Activated CD8-positive, alpha-beta memory T cell treated with anti-CD3 and anti-CD28 coated beads, Interleukin-2, amount 50 U/mL, for 4 hours (primary cell): ENCODE data around the gene AGPAT4.
A peak's percentile ranks its signal among the peaks of the same experiment; 100 is the strongest.
"Not testable (repeated sequence)": the region's sequence is repeated elsewhere in the genome, so short reads cannot be mapped to it uniquely, and the experiment has no call there.

ENCODE experiments used
- DNase-seq: peaks from one replicate; pipeline ENCODE4 v3.0.0-alpha.2; 2020

The AGPAT4 gene, protein sequence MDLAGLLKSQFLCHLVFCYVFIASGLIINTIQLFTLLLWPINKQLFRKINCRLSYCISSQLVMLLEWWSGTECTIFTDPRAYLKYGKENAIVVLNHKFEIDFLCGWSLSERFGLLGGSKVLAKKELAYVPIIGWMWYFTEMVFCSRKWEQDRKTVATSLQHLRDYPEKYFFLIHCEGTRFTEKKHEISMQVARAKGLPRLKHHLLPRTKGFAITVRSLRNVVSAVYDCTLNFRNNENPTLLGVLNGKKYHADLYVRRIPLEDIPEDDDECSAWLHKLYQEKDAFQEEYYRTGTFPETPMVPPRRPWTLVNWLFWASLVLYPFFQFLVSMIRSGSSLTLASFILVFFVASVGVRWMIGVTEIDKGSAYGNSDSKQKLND

DNA sequence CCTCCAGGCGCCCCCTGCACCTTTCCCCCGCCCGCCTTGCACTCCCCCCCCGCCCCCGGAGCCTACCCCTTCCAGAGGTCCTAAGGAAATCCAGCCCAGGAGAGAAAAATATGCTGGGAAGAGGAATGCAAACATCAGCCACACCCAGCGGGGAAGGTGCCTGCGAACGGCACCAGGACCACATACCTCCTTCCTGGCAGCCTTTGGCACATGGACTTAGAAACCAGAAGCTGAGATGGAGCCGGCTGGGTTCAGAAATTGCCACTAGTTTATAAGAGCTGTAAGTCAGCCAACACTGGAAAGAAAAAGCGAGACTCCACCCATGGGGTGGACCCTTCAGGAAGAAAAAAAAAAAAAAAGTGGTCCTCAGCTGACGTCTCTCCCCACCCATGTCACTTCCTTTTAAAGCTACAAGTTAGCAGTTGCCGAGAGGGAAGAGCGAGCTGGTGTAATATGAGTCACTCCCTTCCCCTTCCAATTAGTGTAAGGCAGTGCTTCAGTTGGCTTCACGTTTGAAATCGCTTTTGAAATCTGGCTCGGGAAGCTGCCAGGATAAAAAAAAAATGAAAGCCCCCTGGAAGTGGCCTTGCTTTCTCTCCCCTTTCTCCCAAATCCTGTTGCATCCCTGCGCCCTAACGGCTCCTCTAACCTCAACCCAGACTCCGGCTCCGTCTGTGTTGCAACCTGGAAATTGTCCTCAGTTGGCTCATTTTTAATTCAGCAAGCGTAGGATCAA lies at the start of gene AGPAT4:
TSS of gene AGPAT4 (minus strand) at position 310 of the 736 bp plus-strand sequence. CDS start 41,848 bp downstream, outside the sequence.
- DNase-seq = peak; percentile 52

- DNase-seq = no peak
Measured at GRCh38 chr6:161319231-161319630, 45.4 kb upstream of the AGPAT4 start.

GRCh38 chr6:161318456-161318855 lies 44.6 kb upstream of the AGPAT4 start:
- DNase-seq = no peak

DNA sequence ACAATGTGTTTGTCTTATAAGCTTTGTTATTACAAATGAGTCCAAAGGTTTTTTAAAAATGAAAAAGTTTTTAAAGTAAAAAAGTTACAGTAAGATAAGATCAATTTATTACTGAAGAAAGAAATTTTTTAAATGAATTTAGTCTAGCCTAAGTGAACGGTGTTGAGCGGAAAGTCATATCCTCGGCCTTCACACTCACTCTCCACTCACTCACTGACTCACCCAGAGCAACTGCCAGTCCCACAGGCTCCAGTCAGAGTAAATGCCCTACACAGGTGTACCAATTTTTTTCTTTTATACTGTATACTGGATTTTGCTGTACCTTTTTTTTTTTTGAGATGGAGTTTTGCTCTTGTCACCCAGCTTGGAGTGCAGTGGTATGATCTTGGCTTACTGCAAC lies 42.7 kb upstream of the AGPAT4 start:
- no peak for DNase-seq

- not testable (repeated sequence) for DNase-seq
Measured at GRCh38 chr6:161315246-161315917, 41.5 kb upstream of the AGPAT4 start.

DNA sequence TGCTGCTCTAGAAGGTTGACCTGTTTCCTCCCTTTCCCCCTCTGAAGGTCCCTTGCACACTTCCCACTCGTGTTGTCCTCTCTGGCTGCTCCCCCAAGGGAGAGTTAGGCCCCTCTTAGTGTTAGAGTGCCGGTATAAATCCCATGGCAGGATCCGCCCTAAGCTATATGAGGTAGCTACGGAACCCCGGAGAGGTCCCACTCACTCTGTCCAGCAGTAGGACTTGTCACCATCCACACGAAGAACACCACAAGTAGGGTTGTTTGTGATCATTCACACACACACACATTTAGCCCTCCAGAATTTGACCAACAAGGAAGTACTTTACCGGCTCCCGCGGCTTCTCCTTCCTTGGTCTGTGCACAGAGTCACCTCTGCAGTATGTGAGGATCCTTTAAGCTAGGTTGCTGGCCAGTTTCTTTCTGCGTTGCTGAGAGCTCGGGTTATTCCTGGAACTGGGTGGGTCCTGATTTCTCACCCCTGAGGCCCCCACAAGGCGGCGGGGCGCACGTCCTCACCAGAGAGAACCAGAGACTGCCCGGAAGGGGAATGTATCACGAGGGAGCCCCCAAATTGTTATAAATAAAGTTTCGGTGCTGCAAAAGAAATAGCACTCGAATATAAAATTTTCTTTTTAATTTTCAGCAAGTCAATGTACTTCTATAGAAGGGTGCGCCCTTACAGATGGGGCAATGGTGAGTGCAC lies 40.8 kb upstream of the AGPAT4 start:
- not testable (repeated sequence) for DNase-seq

DNA sequence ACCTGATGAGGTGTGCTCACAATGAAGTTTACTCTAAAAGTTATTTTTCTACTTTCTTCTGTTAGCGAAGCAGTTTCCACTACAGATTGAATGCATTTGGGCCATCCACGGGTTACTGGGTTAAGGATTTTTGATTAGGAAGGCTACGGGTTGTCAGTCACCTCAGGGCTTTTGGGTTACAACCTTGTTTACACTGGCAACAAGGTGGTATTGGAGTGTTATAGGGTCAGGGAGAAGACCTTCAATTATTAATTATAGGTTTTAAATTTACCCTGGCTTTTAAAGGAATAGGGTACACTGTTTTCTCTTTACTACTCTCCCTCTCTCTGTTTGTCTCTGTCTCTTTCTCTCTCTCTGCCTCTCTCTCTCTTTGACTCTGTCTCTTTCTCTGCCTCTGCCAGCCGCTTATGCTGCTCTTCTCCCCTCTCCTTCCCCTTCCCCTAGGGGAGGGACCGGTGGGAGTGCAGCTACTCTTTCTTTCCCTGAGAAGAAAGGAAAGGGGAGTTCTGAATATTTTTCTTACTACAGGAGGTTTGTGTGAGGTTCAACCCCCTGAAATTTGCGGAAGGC lies 40.2 kb upstream of the AGPAT4 start:
- DNase-seq = no peak

DNA sequence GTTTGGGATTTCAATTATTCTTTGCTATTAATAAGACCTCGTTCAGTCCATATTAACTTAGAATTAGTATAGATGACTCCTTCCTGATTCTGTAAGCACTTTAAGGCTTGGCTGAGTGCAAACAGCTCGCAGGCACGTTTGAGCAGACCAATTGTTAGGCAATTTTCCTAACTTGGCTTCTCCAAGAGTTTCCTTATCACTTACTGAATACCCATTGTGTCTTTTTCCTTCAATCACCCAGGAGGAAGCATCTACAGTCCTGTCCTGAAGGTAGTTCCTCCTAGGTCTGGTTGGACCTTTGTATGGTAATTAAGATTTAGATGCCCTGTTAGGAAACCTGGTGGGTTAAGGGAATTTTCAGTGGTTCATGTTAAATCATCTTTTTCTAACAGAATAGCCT lies 39.6 kb upstream of the AGPAT4 start:
- not testable (repeated sequence) for DNase-seq

DNA sequence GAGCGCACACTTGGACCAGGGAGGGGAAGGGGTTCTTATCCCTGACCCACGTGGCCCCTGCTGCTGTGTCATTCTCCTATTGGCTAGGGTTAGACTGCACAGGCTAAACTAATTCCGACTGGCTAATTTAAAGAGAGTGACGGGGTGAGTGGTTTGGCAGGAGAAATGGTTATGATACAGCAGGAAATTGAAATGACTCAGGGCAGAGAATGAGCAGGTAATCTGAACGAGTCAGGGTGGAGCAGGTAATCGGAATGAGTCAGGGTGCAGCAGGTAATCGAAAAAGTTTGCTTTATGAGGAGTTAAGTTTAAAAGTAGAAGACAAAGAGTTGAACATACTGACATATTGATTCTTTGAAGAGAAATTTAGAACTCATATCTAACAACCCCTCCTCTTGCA lies 35.9 kb upstream of the AGPAT4 start:
- not testable (repeated sequence) for DNase-seq

DNA sequence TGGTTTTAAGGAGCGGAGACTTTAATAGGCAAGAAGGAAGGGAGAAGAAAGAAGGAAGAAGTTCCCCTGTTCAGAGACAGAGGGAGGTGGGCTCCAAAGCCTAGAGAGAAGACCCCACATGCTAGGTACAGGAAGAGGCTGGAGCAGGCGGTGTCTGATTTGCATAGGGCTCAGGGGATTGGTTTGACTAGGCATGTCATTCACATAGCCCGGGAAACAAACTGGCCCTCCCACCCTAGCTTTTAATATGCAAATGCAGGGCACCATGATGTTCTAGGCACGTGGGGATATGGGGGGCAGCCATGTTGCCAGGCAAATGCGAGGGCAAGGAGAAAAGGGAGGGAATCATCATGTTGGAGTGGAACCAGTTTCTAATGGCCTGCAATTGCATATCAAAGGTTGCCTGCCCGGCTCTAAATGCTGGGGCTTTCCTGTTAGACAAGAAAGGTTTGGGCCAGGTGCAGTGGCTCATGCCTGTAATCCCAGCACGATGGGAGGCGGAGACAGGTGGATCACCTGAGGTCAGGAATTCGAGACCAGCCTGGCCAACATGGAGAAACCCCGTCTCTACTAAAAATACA lies 34.3 kb upstream of the AGPAT4 start:
- DNase-seq = no peak

GRCh38 chr6:161305860-161306259 lies 32.0 kb upstream of the AGPAT4 start:
- DNase-seq = no peak

DNA sequence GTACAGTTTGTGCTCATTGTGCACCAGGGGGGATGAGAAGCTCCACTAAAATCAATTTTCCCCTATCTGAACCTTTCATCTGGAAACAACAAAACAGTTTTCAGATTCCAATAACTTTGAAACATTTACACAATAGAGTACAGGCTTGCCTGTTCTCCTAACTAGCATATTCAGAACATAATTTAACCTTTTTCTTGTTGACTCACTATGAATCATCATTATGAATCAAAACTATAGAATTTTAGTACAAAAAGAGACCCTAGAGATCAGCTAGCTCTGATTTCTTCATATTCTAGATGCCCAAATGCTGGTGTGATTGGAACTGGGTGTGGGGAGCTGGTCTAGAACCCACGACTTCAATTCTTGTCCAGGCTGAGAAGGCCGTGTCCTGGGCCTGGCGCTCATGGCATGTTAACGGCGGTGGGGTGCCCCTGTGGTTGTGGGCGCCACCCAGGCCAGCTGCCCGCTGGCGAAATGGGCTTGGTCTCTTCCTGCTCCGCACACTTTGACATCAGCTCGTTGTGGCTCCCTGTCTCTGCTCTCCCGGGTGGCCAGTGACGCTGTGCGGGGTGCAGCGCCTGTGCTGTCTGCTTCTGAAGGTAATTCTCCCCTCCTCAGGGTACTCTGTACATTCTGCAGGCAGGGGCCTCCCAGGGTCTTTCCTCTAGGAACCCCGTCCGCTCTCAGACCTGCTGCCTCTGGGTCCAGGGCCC lies 29.9 kb upstream of the AGPAT4 start:
- no peak for DNase-seq

GRCh38 chr6:161302949-161303348 lies 29.1 kb upstream of the AGPAT4 start:
- DNase-seq = no peak

GRCh38 chr6:161301338-161301737 lies 27.5 kb upstream of the AGPAT4 start:
- no peak for DNase-seq

DNA sequence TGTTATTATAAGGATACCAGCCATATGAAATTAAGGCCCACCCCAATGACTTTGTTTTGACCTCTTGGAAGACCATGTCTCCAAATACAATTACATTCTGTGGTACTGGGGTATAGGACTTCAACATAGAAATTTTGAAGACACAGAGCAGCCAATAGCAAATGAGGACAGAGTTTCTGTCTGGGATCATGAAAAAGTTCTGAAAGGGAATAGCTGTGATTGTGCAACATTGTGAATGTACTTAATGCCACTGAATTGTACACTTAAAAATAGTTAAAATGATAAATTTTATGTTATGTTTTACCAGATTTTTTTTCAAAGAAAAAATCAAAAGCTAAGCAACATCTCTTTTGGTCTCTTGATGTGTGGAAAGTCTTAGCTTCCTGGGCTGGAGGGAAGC lies 27.0 kb upstream of the AGPAT4 start:
- no peak for DNase-seq

DNA sequence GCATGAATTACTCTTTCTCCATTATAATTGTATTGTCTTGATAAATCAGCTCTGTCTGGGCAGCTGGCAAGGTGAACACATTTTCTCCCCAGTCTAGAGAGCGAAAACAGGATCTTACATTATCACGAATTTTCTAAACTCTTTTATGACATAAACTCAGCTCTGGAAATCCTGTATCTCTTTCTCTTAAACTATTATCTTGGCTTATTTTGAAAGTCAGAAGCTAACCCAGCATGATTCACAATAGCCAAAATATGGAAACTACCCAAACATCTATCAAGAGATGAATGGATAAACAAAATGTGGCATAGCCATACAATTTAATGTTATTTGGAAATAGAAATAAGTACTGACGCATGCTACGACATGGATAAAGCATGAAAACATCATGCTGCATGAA lies 25.9 kb upstream of the AGPAT4 start:
- no peak for DNase-seq

DNA sequence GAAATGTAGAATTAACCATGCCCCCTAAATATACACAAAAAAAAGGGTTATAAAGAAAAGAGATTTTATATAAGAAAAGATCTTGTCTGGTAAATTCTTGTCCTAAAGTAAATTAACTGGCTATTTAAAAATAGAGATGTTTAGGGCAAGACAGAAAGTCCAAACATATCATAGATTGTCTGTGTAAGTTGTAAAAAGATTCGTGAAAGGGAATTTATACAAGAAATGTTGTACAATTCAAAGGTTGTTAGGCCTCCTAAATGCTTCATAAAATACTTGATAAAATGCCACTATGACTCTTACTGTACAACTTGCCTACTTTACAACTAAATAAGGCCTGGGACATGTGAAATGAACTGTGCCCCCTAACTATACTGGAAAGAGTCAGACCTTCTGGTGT lies 21.9 kb upstream of the AGPAT4 start:
- DNase-seq = no peak

DNA sequence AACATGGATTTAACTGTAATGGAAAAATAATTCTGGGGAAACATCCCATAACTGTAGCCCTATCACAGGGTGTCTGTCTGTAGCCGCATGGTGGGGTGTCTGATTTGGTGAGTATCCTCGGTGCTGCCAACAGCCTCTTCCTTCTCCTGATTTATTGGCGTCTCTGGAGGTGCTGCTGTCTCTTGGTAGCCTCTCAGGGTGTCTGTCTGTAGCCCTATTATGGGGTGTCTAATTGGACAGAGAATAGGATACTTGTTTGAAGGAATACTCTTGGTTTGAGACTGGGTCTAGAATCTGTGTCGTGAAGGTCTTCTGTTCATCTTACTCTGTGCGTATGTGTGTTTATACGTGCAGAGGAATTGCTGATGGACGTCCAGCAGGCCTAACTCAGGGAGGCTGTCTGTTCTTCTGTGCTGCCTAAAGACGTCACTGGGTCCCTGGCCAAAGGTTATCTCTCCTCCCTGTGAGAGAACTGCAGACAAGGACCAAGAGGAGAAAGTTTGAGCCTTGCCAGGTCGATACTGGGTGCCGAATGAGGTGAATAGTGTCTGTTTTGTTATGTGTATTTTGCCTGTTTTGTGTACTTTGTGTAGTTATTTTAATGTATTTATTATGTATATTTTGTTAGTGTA lies 18.9 kb upstream of the AGPAT4 start:
- DNase-seq = no peak

DNA sequence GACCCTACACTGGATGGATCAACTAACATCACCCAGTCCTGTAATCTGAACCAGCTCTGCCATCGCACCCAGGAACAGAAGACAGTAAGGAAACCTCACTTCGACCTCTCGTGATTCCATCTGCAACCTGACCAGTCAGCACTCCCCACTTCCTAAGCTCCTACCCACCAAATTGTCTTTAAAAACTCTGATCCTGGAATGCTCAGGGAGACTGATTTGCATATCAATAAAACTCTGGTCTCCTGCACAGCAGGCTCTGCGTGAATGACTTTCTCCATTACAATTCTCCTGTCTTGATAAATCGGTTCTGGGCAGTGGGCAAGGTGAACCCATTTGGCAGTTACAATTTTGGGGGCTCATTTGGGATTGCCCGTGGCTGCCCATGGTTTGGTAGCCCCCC lies 18.3 kb upstream of the AGPAT4 start:
- DNase-seq = no peak

DNA sequence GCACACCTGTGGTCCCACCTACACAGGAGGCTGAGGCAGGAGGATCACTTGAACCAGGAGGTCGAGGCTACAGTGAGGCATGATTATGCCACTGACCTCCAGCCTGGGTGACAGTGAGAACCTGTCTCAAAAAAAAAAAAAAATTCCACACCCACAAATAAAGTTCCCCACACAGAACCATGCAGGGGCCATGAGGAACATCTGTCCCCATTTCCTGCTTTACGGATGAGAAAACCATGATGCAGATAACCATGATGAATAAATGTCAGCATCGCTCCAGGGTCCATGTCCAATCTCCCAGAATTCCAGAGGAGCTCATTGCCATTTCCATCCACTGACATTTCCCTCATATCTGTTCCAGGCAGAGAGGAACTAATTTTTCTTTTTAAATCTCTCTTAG lies 16.9 kb upstream of the AGPAT4 start:
- no peak for DNase-seq

DNA sequence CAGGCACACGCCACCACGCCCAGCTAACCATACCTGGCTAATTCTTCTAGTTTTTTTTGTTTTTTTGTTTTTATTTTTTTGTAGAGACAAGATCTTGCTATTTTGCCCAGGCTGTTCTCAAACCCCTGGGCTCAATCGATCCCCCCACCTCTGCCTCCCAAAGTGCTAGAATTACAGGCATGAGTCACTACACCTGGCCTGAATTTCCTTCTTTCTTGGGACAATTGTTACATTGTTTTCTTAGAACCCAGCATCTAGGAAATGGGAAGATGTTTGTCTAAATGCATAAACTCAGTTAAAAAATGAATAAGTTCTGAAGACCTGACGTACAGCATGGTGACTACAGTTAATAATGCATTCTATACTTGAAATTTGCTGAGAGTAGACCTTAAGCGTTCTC lies 10.8 kb upstream of the AGPAT4 start:
- DNase-seq = no peak
